OCI-LY3 (cell line): Measurements from ENCODE around the gene MRPS31.

Experiments used
- EZH2phosphoT487 ChIP-seq: fragments of 200-600 bp; shearing (Covaris generic); IDR thresholded peaks from 2 replicates; pipeline ENCODE4 v1.6.1; 2018; ENCODE audit warnings: antibody characterized with exemption, mixed run types, low read depth
- TF ChIP-seq, protein P1 (sequence below): fragments of 200-600, 300-600 bp; sonication (generic); IDR thresholded peaks from 2 replicates; pipeline ENCODE4 v1.5.1; 2014; ENCODE audit warnings: antibody characterized with exemption, low read length, low read depth

DNA sequence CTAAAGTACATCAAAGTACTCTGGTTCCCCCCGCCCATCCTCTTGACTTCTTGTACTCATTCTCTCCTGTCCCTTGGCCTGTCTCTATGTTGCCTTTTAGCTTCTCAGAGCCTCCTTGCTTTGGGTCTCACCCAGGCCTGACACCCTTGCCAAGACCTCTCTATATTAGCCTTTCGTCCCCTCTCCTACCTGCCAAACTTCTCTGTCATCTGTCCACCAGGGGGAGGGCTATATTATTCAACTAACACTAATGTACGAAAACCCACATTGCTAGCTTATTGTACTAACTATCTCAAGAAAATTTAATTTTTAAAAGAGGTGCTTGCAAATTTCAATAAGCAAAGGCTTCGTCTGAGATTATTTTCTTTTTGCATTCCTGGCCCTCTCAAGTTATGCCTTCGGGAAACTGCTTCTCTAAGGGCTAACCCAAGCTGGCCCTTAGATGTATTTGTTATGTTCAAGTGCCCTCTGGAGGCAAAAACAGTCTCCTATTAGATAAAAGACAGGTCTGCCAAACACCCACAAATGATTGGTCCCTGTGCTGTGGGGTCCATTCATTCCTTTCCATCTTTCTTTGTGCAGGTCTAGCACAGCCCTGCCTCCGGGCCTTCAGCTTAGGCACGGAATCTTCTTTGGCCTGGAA lies 6.3 kb upstream of the MRPS31 start:
- TF ChIP-seq, protein P1, sequence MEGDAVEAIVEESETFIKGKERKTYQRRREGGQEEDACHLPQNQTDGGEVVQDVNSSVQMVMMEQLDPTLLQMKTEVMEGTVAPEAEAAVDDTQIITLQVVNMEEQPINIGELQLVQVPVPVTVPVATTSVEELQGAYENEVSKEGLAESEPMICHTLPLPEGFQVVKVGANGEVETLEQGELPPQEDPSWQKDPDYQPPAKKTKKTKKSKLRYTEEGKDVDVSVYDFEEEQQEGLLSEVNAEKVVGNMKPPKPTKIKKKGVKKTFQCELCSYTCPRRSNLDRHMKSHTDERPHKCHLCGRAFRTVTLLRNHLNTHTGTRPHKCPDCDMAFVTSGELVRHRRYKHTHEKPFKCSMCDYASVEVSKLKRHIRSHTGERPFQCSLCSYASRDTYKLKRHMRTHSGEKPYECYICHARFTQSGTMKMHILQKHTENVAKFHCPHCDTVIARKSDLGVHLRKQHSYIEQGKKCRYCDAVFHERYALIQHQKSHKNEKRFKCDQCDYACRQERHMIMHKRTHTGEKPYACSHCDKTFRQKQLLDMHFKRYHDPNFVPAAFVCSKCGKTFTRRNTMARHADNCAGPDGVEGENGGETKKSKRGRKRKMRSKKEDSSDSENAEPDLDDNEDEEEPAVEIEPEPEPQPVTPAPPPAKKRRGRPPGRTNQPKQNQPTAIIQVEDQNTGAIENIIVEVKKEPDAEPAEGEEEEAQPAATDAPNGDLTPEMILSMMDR = peak; percentile 90
- no peak for TF ChIP-seq EZH2phosphoT487
